Endothelial cell (in vitro differentiated cells): ENCODE measurements around the gene EP400. TPM values are rescaled to one million over a fixed set of nuclear protein-coding genes. Genes with fewer than 3 reads are reported as not detected.
A peak's percentile ranks its signal among the peaks of the same experiment; 100 is the strongest.

Experiments
- DNase-seq: peaks from one replicate; pipeline ENCODE4 v3.0.0; 2021; ENCODE audit warnings: low spot score
- H3K27ac Mint-ChIP-seq: one replicate; pipeline ENCODE4 v1.8.0; 2021; ENCODE audit warnings: mixed read lengths, inconsistent platforms; ENCODE audit not compliant: unreplicated experiment
- H3K27me3 Mint-ChIP-seq: one replicate; pipeline ENCODE4 v1.8.0; 2021; ENCODE audit warnings: mild to moderate bottlenecking, moderate library complexity, mixed read lengths, inconsistent platforms; ENCODE audit not compliant: unreplicated experiment
- H3K36me3 Mint-ChIP-seq: one replicate; pipeline ENCODE4 v1.8.0; 2021; ENCODE audit warnings: mild to moderate bottlenecking, low read depth, mixed read lengths, inconsistent platforms; ENCODE audit not compliant: unreplicated experiment
- H3K4me1 Mint-ChIP-seq: one replicate; pipeline ENCODE4 v1.8.0; 2021; ENCODE audit warnings: mild to moderate bottlenecking, mixed read lengths, inconsistent platforms; ENCODE audit not compliant: unreplicated experiment
- H3K4me3 Mint-ChIP-seq: one replicate; pipeline ENCODE4 v1.8.0; 2021; ENCODE audit warnings: mild to moderate bottlenecking, mixed read lengths, inconsistent platforms; ENCODE audit not compliant: unreplicated experiment
- H3K9me3 Mint-ChIP-seq: one replicate; pipeline ENCODE4 v1.8.0; 2021; ENCODE audit warnings: mixed read lengths, inconsistent platforms; ENCODE audit not compliant: unreplicated experiment
- CTCF ChIP-seq: fragments of 200-600 bp; sonication (generic); IDR thresholded peaks from one replicate; pipeline ENCODE4 v1.5.0; 2021; ENCODE audit warnings: antibody characterized with exemption; ENCODE audit not compliant: unreplicated experiment
- total RNA-seq: library from RNA; stranded (reverse); fragmentation: NEBNext Ultra II Directional; extraction: Animal tissue kit (Norgen Biotek cat#: 25700); gene quantifications from one replicate; pipeline ENCODE4 v1.2.1, GENCODE V29; 2021; ENCODE audit not compliant: unreplicated experiment

Gene EP400
- total RNA-seq, 1 donor from 2014 or later, result 66.2 TPM

- peak overlapping the region; percentile 77 for H3K4me3 Mint-ChIP-seq
- no peaks in the 10 kb centered on the region for H3K4me1 Mint-ChIP-seq
- no peak for DNase-seq
- H3K9me3 Mint-ChIP-seq, result no peaks in the 10 kb centered on the region
- no peak for TF ChIP-seq CTCF
- H3K27me3 Mint-ChIP-seq, result peaks cover 3% of the 10 kb centered on the region
- H3K27ac Mint-ChIP-seq, result no peak overlapping the region
- peaks cover 45% of the 10 kb centered on the region for H3K36me3 Mint-ChIP-seq
These were observed 70.1 kb downstream of the EP400 start for GRCh38 chr12:132019891-132020290.

- Mint-ChIP-seq H3K36me3 (peaks cover 45% of the 10 kb centered on the region), H3K27me3 (peaks cover 3% of the 10 kb centered on the region), H3K4me1 (no peaks in the 10 kb centered on the region), H3K9me3 (no peaks in the 10 kb centered on the region), H3K27ac (no peak overlapping the region), H3K4me3 (peak overlapping the region; percentile 77)
- no peak for DNase-seq
- no peak for TF ChIP-seq CTCF
These were observed 70.5 kb downstream of the EP400 start for GRCh38 chr12:132020292-132020691.

- Mint-ChIP-seq H3K27me3 (peaks cover 3% of the 10 kb centered on the region), H3K4me3 (no peak overlapping the region), H3K9me3 (no peaks in the 10 kb centered on the region), H3K4me1 (no peaks in the 10 kb centered on the region), H3K27ac (peak overlapping the region; percentile 61), H3K36me3 (peaks cover 44% of the 10 kb centered on the region)
- DNase-seq, result no peak
- TF ChIP-seq CTCF, result no peak
These were observed 71.5 kb downstream of the EP400 start for GRCh38 chr12:132021031-132021871.

- DNase-seq, result no peak
- no peak for TF ChIP-seq CTCF
- Mint-ChIP-seq H3K27me3 (peaks cover 3% of the 10 kb centered on the region), H3K27ac (no peak overlapping the region), H3K9me3 (no peaks in the 10 kb centered on the region), H3K36me3 (peaks cover 43% of the 10 kb centered on the region), H3K4me1 (peaks cover 1% of the 10 kb centered on the region), H3K4me3 (no peak overlapping the region)
These were observed 72.2 kb downstream of the EP400 start for GRCh38 chr12:132021965-132022364.

GRCh38 chr12:132023658-132024057, 73.9 kb downstream of the EP400 start:
- H3K4me3 Mint-ChIP-seq, result no peak overlapping the region
- TF ChIP-seq CTCF, result no peak
- no peak for DNase-seq
- H3K27me3 Mint-ChIP-seq, result peaks cover 5% of the 10 kb centered on the region
- H3K36me3 Mint-ChIP-seq, result peaks cover 41% of the 10 kb centered on the region
- H3K27ac Mint-ChIP-seq, result no peak overlapping the region
- no peaks in the 10 kb centered on the region for H3K9me3 Mint-ChIP-seq
- H3K4me1 Mint-ChIP-seq, result peaks cover 16% of the 10 kb centered on the region
